GM19025 (cell line): ENCODE measurements around the gene BRINP1.

ENCODE experiments used
- ATAC-seq: cut with Tn5 transposase; IDR thresholded peaks from one replicate; pipeline ENCODE4 v1.9.1; 2021; ENCODE audit warnings: mild to moderate bottlenecking, low read depth, moderate library complexity; ENCODE audit not compliant: unreplicated experiment

Gene BRINP1

GRCh38 chr9:119368681-119369581 lies at the start of gene BRINP1:
Gene BRINP1, minus strand, starts transcription at chr9:119369435. Its CDS starts 56,080 bp downstream, at chr9:119313355.
- no peak for ATAC-seq

- ATAC-seq, result no peak
Observed at GRCh38 chr9:119418721-119419120, 49.5 kb upstream of the BRINP1 start.

GRCh38 chr9:119416793-119417192 lies 47.6 kb upstream of the BRINP1 start:
- ATAC-seq, result no peak

- no peak for ATAC-seq
Observed at GRCh38 chr9:119412399-119412798, 43.2 kb upstream of the BRINP1 start.

GRCh38 chr9:119409552-119409951 lies 40.3 kb upstream of the BRINP1 start:
- no peak for ATAC-seq

DNA sequence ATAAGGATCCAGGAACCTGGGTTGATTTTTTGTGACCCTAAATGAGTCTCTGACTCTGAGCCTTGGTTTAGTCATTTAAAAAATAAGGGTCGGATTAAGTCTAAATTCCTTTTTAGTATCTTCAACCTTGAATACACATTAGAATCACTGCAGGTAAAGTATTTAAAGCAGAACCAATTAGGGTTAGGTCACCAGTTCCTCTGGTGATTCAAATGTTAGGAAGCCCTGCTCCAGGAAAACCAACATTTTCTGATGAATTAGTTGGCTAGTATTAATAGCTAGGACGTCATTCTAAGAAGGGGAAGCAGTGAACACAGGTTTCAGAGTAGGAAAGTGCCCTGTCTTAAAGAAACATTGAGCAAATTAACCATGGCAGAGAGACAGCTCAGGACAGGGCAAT lies 31.4 kb upstream of the BRINP1 start:
- no peak for ATAC-seq

GRCh38 chr9:119398350-119398749 lies 29.1 kb upstream of the BRINP1 start:
- no peak for ATAC-seq

GRCh38 chr9:119391878-119392277 lies 22.6 kb upstream of the BRINP1 start:
- no peak for ATAC-seq

- no peak for ATAC-seq
Observed at GRCh38 chr9:119375892-119376291, 6.7 kb upstream of the BRINP1 start.

DNA sequence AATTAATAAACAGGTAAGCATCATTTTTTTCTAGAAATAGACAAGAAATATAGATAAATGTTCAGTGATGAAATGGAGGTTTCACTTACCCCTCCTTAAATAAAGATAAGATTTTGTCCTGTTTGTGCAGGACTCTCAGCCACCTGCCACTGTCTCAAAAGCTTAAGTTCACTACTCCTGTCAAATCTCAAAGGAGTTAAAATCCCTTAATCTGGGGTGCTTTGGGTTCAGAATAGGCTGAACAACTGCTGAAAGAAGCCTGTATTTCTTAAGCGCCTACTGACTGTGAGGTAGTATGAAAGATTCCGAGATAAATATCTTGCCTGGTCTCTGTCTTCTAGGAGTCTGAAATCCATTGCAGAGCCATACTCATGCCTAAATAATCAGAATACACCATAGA lies 3.7 kb upstream of the BRINP1 start:
- ATAC-seq, result no peak

- no peak for ATAC-seq
Observed at GRCh38 chr9:119370816-119371215, 1.6 kb upstream of the BRINP1 start.

GRCh38 chr9:119369680-119370366 lies 588 bp upstream of the BRINP1 start:
- no peak for ATAC-seq

- ATAC-seq, result no peak
Observed at GRCh38 chr9:119368179-119368578, 1.1 kb downstream of the BRINP1 start.

DNA sequence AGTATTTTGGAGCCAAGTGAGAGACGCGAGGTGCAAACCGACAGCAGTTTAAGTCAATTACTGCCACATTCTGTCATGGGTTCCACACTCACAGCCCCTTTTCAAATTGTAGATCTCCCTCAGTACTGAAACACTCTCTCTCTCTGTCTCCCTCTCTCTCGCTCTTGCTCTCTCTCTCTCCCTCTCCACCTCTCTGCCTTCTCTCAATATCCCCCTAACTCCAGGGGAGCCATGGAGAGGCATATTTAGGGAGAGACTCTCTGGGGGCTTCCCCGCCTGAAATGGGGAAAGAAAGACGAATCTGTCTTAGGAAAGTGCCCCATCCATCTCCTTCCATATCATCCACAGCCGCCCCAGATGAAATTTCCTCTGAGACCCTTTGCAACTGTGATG lies 1.6 kb downstream of the BRINP1 start:
- ATAC-seq, result no peak

DNA sequence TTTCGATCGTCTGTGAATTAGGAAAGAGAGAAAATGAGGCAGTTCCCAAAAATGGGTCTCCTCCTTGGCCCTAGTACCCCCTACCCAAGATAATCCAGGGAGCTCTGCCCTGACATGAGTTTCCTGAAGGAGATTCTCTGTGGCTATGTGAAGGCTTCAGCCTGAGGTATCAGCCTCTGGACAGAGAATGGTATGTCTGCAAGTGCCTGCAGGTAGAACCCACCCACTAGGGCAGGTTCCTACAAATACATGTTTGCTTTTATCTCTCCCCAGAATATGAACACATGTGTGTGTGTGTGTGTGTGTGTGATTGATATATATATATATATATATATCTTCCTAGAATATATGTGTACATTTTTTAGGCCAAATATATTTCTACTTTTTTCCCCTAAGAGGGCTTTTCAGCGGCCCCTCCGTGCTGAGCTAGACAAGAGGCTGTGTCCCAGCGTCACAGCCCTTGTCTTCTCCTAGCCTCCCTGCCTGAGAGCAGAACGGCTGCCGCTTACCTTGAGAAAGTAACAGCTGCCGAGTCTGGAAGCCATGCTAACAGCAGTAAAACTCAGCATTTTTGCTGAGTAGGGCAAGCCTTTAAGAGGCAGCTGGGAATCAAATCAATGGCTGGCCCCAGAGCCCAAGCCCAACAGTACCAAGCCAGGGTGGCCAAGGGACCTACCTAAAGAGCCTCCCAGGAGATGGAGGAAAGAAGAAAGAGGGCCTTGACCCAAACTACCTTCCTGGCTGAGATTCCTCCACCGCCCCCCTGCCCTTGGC lies 2.1 kb downstream of the BRINP1 start:
- no peak for ATAC-seq

DNA sequence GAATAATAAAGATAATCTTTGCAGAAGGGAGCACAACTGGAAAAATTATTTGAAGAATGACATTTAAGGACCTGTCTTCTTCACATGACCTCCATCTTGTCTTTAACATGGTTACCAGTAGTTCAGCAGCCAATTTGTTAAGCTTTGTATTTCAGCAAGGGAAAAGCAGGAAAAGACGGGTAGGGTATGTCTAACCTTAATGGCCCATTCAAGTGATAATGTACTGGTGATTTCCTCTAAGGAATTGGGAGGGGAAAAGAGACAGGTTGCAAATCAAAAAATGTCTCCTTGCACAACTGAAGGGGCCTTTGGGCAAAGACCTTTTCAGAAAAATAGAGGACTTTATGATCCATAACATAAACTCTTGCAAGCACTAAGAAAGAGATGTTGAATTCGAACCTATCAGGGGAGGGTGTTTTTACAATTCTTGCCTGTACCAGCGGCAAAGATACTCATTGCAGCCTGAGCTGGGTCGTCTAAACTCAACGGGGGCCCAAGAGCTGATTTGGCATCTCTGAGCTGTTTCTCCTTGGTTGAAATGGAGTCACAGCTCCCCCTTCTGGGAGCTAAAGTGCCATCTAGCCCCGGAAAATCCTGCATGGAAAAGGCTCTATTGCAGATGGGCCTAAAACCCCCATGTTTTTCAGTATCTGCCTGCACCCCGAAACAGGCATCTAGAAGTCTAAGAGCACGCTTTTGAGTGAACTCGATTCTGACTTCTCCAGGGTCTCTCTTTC lies 3.8 kb downstream of the BRINP1 start:
- ATAC-seq, result no peak

- ATAC-seq, result no peak
Observed at GRCh38 chr9:119360237-119360636, 9.0 kb downstream of the BRINP1 start.

GRCh38 chr9:119357336-119358096 lies 11.7 kb downstream of the BRINP1 start:
- ATAC-seq, result no peak

DNA sequence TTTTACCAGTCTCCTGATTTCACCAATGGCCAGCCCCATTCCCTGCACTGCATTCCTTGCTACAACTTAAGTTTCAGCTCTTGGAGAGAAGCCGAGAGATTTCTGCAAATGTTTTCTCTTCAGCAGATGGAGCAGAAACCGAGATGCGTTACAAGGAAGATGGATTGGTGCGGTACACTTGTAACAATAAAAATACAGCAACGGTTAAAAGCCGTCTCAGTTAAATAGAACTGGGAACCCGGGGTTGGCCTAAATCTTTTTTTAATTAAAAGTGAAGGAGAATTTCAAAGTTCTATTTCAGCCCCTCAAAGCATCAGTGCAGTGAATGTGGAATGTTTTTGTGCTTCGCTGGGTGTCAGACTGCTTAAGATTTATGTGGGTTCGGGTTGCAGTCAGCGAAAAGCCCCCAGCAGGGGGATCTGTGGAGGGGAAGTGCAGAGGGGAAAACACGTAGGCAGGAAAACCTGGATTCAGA lies 19.8 kb downstream of the BRINP1 start:
- no peak for ATAC-seq
